Uterus (tissue), 4 donors: ENCODE data around the gene HYDIN. TPM values are rescaled to one million over a fixed set of nuclear protein-coding genes. Genes with fewer than 3 reads are reported as not detected.

Experiments
- DNase-seq, 2 donors: peaks; one replicate each; pipeline ENCODE4 v3.0.0-alpha.2; 2019 to 2020
- H3K27ac ChIP-seq, 2 donors: fragments of 200-600 bp; sonication (generic); 1 replicate in 1 of 2; 2 replicates in 1 of 2; pipeline ENCODE4 v1.5.1; 2016 to 2018
- H3K27me3 ChIP-seq, 2 donors: fragments of 200-600 bp; sonication (generic); one replicate each; pipeline ENCODE4 v1.5.1; 2018 to 2019; ENCODE audit warnings: control low read depth in 1 of 2
- H3K36me3 ChIP-seq, 2 donors: fragments of 200-600 bp; sonication (generic); one replicate each; pipeline ENCODE4 v1.5.1; 2019; ENCODE audit warnings: control low read depth in 1 of 2
- H3K4me1 ChIP-seq, 2 donors: fragments of 200-600 bp; sonication (generic); one replicate each; pipeline ENCODE4 v1.5.1; 2018 to 2019; ENCODE audit warnings: control low read depth in 1 of 2
- H3K4me3 ChIP-seq, 2 donors: fragments of 200-600 bp; sonication (generic); 1 replicate in 1 of 2; 2 replicates in 1 of 2; pipeline ENCODE4 v1.5.1; 2018 to 2019; ENCODE audit warnings: mild to moderate bottlenecking in 1 of 2
- H3K9me3 ChIP-seq, 2 donors: fragments of 200-600 bp; sonication (generic); one replicate each; pipeline ENCODE4 v1.5.1; 2019; ENCODE audit warnings: control low read depth in 1 of 2
- CTCF ChIP-seq, 4 experiments: fragments of 200-600 bp in 2 of 4; fragments of 450-650 bp in 2 of 4; sonication (generic) in 2 of 4; IDR thresholded peaks; one replicate each; pipeline ENCODE4 v1.5.1; 2016 to 2019; ENCODE audit warnings: antibody characterized with exemption in 4 of 4, mild to moderate bottlenecking in 2 of 4, moderate library complexity in 1 of 4
- POLR2A ChIP-seq, 2 donors: fragments of 450-650 bp; IDR thresholded peaks; one replicate each; pipeline ENCODE4 v1.6.1; 2016; ENCODE audit warnings: antibody characterized with exemption in 2 of 2, mild to moderate bottlenecking in 1 of 2, moderate library complexity in 1 of 2
- intact Hi-C: fragments of 100-400 bp; cut with DNase I; formaldehyde crosslinking; loops from one replicate; pipeline ENCODE4 v1.15.1; 2023; ENCODE audit warnings: low total_unique reads
- total RNA-seq, 4 donors: library from RNA; depleted of rRNA in 3 of 4; stranded (reverse); fragments of >200 nt in 3 of 4; gene quantifications; one replicate each; pipeline versions ENCODE4 v1.1.0 to v1.2.4, GENCODE V29; 2014 to 2023
- donor health status: DM: yes; HTN: yes; CAD: no.

The HYDIN gene
- total RNA-seq, result 10 to 100 TPM in 1 of 4 donors, 1 to 10 TPM in 2, under 1 TPM in 1; under 0.01 to 23.6 (median 8.8) TPM

- H3K27ac ChIP-seq, result no peak within 1 kb of the TSS
- H3K4me3 ChIP-seq, result no peak within 1 kb of the TSS
- no peak for DNase-seq
Observed at GRCh38 chr16:71230122-71230845, at the start of gene HYDIN. TSS of gene HYDIN (minus strand) at chr16:71230722. CDS start at chr16:71186895, 43,827 bp downstream.

GRCh38 chr16:71276589-71277334 is 46.2 kb upstream of the HYDIN start:
- Histone ChIP-seq H3K9me3 (peaks cover 0 to 5% of the 10 kb centered on the region in 2 donors), H3K27me3 (no peaks in the 10 kb centered on the region), H3K36me3 (no peaks in the 10 kb centered on the region), H3K27ac (no peak overlapping the region), H3K4me1 (no peaks in the 10 kb centered on the region), H3K4me3 (no peak overlapping the region)
- no peak for DNase-seq
- TF ChIP-seq POLR2A (IDR thresholded peaks at IDR 0.05), result no peak
- no peak for TF ChIP-seq CTCF (IDR thresholded peaks at IDR 0.05)
- intact Hi-C loops, result no loop called here

More at GRCh38 chr16:71230122-71230845, at the start of gene HYDIN:
- intact Hi-C loops, result no loop called here
- no peak for TF ChIP-seq CTCF (IDR thresholded peaks at IDR 0.05)
- TF ChIP-seq POLR2A (IDR thresholded peaks at IDR 0.05), result no peak
- H3K36me3 ChIP-seq, result no peaks in the 10 kb centered on the region
- no peaks in the 10 kb centered on the region for H3K9me3 ChIP-seq
- H3K4me1 ChIP-seq, result no peaks in the 10 kb centered on the region
- no peaks in the 10 kb centered on the region for H3K27me3 ChIP-seq

- Histone ChIP-seq H3K9me3 (peaks cover 0 to 5% of the 10 kb centered on the region in 2 donors), H3K27me3 (no peaks in the 10 kb centered on the region), H3K27ac (no peak overlapping the region), H3K36me3 (no peaks in the 10 kb centered on the region), H3K4me1 (no peaks in the 10 kb centered on the region), H3K4me3 (no peak overlapping the region)
- intact Hi-C loops, result no loop called here
- no peak for DNase-seq
- TF ChIP-seq CTCF (IDR thresholded peaks at IDR 0.05) (no peak), POLR2A (IDR thresholded peaks at IDR 0.05) (no peak)
Observed at GRCh38 chr16:71273384-71273783, 42.9 kb upstream of the HYDIN start.

- no peak for TF ChIP-seq CTCF (IDR thresholded peaks at IDR 0.05)
- no peak for TF ChIP-seq POLR2A (IDR thresholded peaks at IDR 0.05)
- DNase-seq, result no peak
Observed at GRCh38 chr16:71264299-71264698, 33.8 kb upstream of the HYDIN start.

GRCh38 chr16:71263582-71263981 is 33.1 kb upstream of the HYDIN start:
- Histone ChIP-seq H3K9me3 (no peaks in the 10 kb centered on the region), H3K4me3 (no peak overlapping the region)
- intact Hi-C loops, result no loop called here

More at GRCh38 chr16:71264299-71264698, 33.8 kb upstream of the HYDIN start:
- Histone ChIP-seq H3K36me3 (no peaks in the 10 kb centered on the region), H3K4me3 (no peak overlapping the region), H3K27me3 (no peaks in the 10 kb centered on the region), H3K4me1 (no peaks in the 10 kb centered on the region), H3K9me3 (no peaks in the 10 kb centered on the region), H3K27ac (no peak overlapping the region)
- intact Hi-C loops, result no loop called here

More at GRCh38 chr16:71263582-71263981, 33.1 kb upstream of the HYDIN start:
- no peak for TF ChIP-seq CTCF (IDR thresholded peaks at IDR 0.05)
- no peak for TF ChIP-seq POLR2A (IDR thresholded peaks at IDR 0.05)
- H3K27ac ChIP-seq, result no peak overlapping the region
- H3K36me3 ChIP-seq, result no peaks in the 10 kb centered on the region
- DNase-seq, result no peak
- H3K4me1 ChIP-seq, result no peaks in the 10 kb centered on the region
- no peaks in the 10 kb centered on the region for H3K27me3 ChIP-seq
